ENCODE measurements around the gene SORCS2. TPM values are rescaled to one million over a fixed set of nuclear protein-coding genes. Genes with fewer than 3 reads are reported as not detected.
A peak's percentile ranks its signal among the peaks of the same experiment; 100 is the strongest.

SORCS2 gene
- polyA plus RNA-seq, 3 donors = 0.46 to 0.55 TPM; not detected in 1

GRCh38 chr4:7715271-7716009, 523.1 kb downstream of the SORCS2 start:
- H2AFZ ChIP-seq (ENCODE audit: insufficient read depth, low read depth, low read length, poor library complexity, severe bottlenecking) = no peak overlapping the region
- no peaks in the 10 kb centered on the region for H3K4me1 ChIP-seq (ENCODE audit: control insufficient read depth in 1 of 2, insufficient read depth in 2 of 2, low read length in 2 of 2)
- no peak for TF ChIP-seq CTCF (IDR thresholded peaks at IDR 0.05)
- no peaks in the 10 kb centered on the region for H3K36me3 Mint-ChIP-seq
- H3K4me2 ChIP-seq (replicated peaks; ENCODE audit: extremely low read depth, low read length, poor library complexity, severe bottlenecking) = no peak overlapping the region
- WGBS (ENCODE audit: insufficient coverage) = 90% methylated on average over 10 of the region's 11 CpGs
- H3K4me3 Mint-ChIP-seq = no peak overlapping the region
- H3K36me3 ChIP-seq (replicated peaks in 1 of 2; ENCODE audit: control insufficient read depth in 1 of 2, insufficient read depth in 2 of 2, low read length in 2 of 2) = no peaks in the 10 kb centered on the region
- peaks cover 0 to 5% of the 10 kb centered on the region in 2 donors for H3K27me3 ChIP-seq (ENCODE audit: control insufficient read depth in 2 of 2, insufficient read depth in 2 of 2, low read length in 2 of 2)
- H3K4me3 ChIP-seq (replicated peaks in 1 of 3; ENCODE audit: low read depth in 2 of 3, low read length in 3 of 3) = no peak overlapping the region
- H3K27ac ChIP-seq (ENCODE audit: low read depth in 1 of 2, low read length in 2 of 2) = no peak overlapping the region
- intact Hi-C loops (cut with micrococcal nuclease) = loop anchor here in 1 of 2 donors (10.0 kb wide), 1 partner anchor 521 kb away; the partner anchor contains the start of gene SORCS2
- no peaks in the 10 kb centered on the region for H4K20me1 ChIP-seq (ENCODE audit: insufficient read depth, low read length)
- DNase-seq = no peak
- no peak overlapping the region for H3K9ac ChIP-seq (ENCODE audit: insufficient read depth, low read length, poor library complexity, severe bottlenecking)
- H3K9me3 ChIP-seq (replicated peaks in 1 of 2; ENCODE audit: control insufficient read depth in 1 of 2, insufficient read depth in 1 of 2, low read length in 2 of 2) = peaks cover 0 to 8% of the 10 kb centered on the region in 2 donors
- H3K27ac Mint-ChIP-seq = no peak overlapping the region
- peaks cover 3 to 10% (median 7%) of the 10 kb centered on the region in 7 donors for H3K9me3 Mint-ChIP-seq
- H3K4me1 Mint-ChIP-seq = peaks cover 7% of the 10 kb centered on the region
- no peaks in the 10 kb centered on the region for H3K79me2 ChIP-seq (ENCODE audit: insufficient read depth, low read length)
- peaks cover 3 to 13% (median 3%) of the 10 kb centered on the region in 3 donors for H3K27me3 Mint-ChIP-seq (ENCODE audit: low read depth in 3 of 3)

GRCh38 chr4:7716010-7716721, 523.8 kb downstream of the SORCS2 start:
- Mint-ChIP-seq H3K27me3 (ENCODE audit: low read depth in 3 of 3) (peaks cover 7 to 13% (median 7%) of the 10 kb centered on the region in 3 donors), H3K4me1 (peaks cover 7% of the 10 kb centered on the region), H3K27ac (no peak overlapping the region), H3K36me3 (no peaks in the 10 kb centered on the region), H3K4me3 (no peak overlapping the region), H3K9me3 (peaks cover 3 to 10% (median 7%) of the 10 kb centered on the region in 7 donors)
- peaks cover 0 to 8% of the 10 kb centered on the region in 2 donors for H3K9me3 ChIP-seq (replicated peaks in 1 of 2; ENCODE audit: control insufficient read depth in 1 of 2, insufficient read depth in 1 of 2, low read length in 2 of 2)
- TF ChIP-seq CTCF (IDR thresholded peaks at IDR 0.05) = no peak
- intact Hi-C loops (cut with micrococcal nuclease) = loop anchor here in 1 of 2 donors (10.0 kb wide), 1 partner anchor 521 kb away; the partner anchor contains the start of gene SORCS2
- H3K4me1 ChIP-seq (ENCODE audit: control insufficient read depth in 1 of 2, insufficient read depth in 2 of 2, low read length in 2 of 2) = no peaks in the 10 kb centered on the region
- no peaks in the 10 kb centered on the region for H3K79me2 ChIP-seq (ENCODE audit: insufficient read depth, low read length)
- no peak overlapping the region for H3K4me2 ChIP-seq (replicated peaks; ENCODE audit: extremely low read depth, low read length, poor library complexity, severe bottlenecking)
- peak in 1 of 3 donors; percentile 50 for DNase-seq
- H3K27me3 ChIP-seq (ENCODE audit: control insufficient read depth in 2 of 2, insufficient read depth in 2 of 2, low read length in 2 of 2) = peaks cover 0 to 7% of the 10 kb centered on the region in 2 donors
- no peak overlapping the region for H3K27ac ChIP-seq (ENCODE audit: low read depth in 1 of 2, low read length in 2 of 2)
- no peaks in the 10 kb centered on the region for H3K36me3 ChIP-seq (replicated peaks in 1 of 2; ENCODE audit: control insufficient read depth in 1 of 2, insufficient read depth in 2 of 2, low read length in 2 of 2)
- H4K20me1 ChIP-seq (ENCODE audit: insufficient read depth, low read length) = no peaks in the 10 kb centered on the region
- 67% methylated on average over 4 of the region's 6 CpGs for WGBS (ENCODE audit: insufficient coverage)
- H3K9ac ChIP-seq (ENCODE audit: insufficient read depth, low read length, poor library complexity, severe bottlenecking) = no peak overlapping the region
- no peak overlapping the region for H2AFZ ChIP-seq (ENCODE audit: insufficient read depth, low read depth, low read length, poor library complexity, severe bottlenecking)
- H3K4me3 ChIP-seq (replicated peaks in 1 of 3; ENCODE audit: low read depth in 2 of 3, low read length in 3 of 3) = no peak overlapping the region

Data from CD14-positive monocyte (primary cell).